Thoracic aorta (tissue), 2 donors: ENCODE measurements around the gene RNF113A. TPM values are rescaled to one million over a fixed set of nuclear protein-coding genes. Genes with fewer than 3 reads are reported as not detected.
"Not testable (repeated sequence)": the region's sequence is repeated elsewhere in the genome, so short reads cannot be mapped to it uniquely, and the experiment has no call there.

ENCODE experiments used
- ATAC-seq: fragments of 150-250 bp; one replicate; pipeline ENCODE4 v1.8.0; 2017; ENCODE audit warnings: low read depth; ENCODE audit not compliant: insufficient number of reproducible peaks, low FRiP score
- DNase-seq: peaks from one replicate; pipeline ENCODE4 v3.0.0-alpha.2; 2020; ENCODE audit warnings: low spot score
- H3K27ac ChIP-seq, 2 donors: fragments of 200-600 bp; sonication (generic); 1 replicate in 1 of 2; 2 replicates in 1 of 2; pipeline ENCODE4 v1.5.1; 2016; ENCODE audit warnings: mild to moderate bottlenecking in 2 of 2, moderate library complexity in 2 of 2
- H3K27me3 ChIP-seq: fragments of 200-600 bp; sonication (generic); replicated peaks from 2 replicates; pipeline ENCODE4 v1.6.0; 2016; ENCODE audit warnings: mild to moderate bottlenecking; ENCODE audit not compliant: insufficient read depth
- H3K36me3 ChIP-seq: fragments of 200-600 bp; sonication (generic); one replicate; pipeline ENCODE4 v1.5.1; 2016
- H3K4me1 ChIP-seq, 2 donors: fragments of 200-600 bp; sonication (generic); 1 replicate in 1 of 2; 2 replicates in 1 of 2; pipeline versions ENCODE4 v1.5.1 to v1.6.0; 2016; ENCODE audit warnings: low read depth in 2 of 2, mild to moderate bottlenecking in 1 of 2; ENCODE audit not compliant: control insufficient read depth in 1 of 2
- H3K4me3 ChIP-seq: fragments of 200-600 bp; sonication (generic); 2 replicates; pipeline ENCODE4 v1.5.1; 2016; ENCODE audit warnings: mild to moderate bottlenecking
- H3K9me3 ChIP-seq: fragments of 200-600 bp; sonication (generic); 2 replicates; pipeline ENCODE4 v1.5.1; 2016
- CTCF ChIP-seq: fragments of 200-600 bp; sonication (generic); IDR thresholded peaks from one replicate; pipeline ENCODE4 v1.5.1; 2019; ENCODE audit warnings: antibody characterized with exemption
- total RNA-seq, 2 donors: library from RNA; depleted of rRNA; stranded (reverse); fragments of >200 nt; gene quantifications; one replicate each; pipeline versions ENCODE4 v1.1.0 to v1.2.3, GENCODE V29; 2016

The RNF113A gene
- total RNA-seq, 2 donors from 2014 or later, result 6.1 to 13.8 TPM

DNA sequence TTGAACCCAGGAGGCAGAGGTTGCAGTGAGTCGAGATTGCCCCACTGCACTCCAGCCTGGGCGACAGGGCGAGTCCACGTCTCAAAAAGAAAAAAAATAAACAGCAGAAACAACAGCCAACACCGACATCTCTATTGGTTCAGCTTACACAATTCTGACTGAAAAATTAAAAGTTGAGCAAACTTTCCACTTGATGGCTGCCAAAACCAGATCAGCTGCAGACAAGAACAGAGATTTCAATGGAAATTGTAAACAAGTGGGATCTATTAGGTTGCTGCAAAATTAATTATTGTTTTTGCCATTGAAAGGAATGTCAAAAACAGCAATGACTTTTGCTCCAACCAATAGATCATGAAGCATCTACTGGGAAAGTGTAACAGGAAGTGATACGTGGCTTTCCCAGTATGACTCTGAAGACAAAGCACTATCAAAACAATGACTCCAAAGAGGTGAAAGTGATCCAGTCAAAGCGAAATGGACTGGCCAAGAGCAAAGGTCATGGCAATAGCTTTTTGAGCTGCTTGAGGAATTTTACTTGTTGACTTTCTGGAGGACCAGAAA lies 45.1 kb downstream of the RNF113A start:
- ATAC-seq (no peak), DNase-seq (no peak)
- H3K27ac ChIP-seq, result no peak overlapping the region

GRCh38 chrX:119824221-119824620 lies 47.3 kb downstream of the RNF113A start:
- not testable (repeated sequence) for ATAC-seq, H3K9me3 ChIP-seq, H3K36me3 ChIP-seq, H3K4me3 ChIP-seq, DNase-seq, H3K27me3 ChIP-seq, H3K4me1 ChIP-seq, H3K27ac ChIP-seq

More for the DNA sequence above, 45.1 kb downstream of the RNF113A start:
- no peaks in the 10 kb centered on the region for H3K4me1 ChIP-seq
- H3K9me3 ChIP-seq, result no peaks in the 10 kb centered on the region
- no peak for TF ChIP-seq CTCF
- no peaks in the 10 kb centered on the region for H3K27me3 ChIP-seq
- no peak overlapping the region for H3K4me3 ChIP-seq
- no peaks in the 10 kb centered on the region for H3K36me3 ChIP-seq

- not testable (repeated sequence) for H3K9me3 ChIP-seq, H3K4me3 ChIP-seq, H3K36me3 ChIP-seq, H3K27ac ChIP-seq, DNase-seq, ATAC-seq, H3K27me3 ChIP-seq, H3K4me1 ChIP-seq
Observed at GRCh38 chrX:119821703-119822102, 49.8 kb downstream of the RNF113A start.

Other genes starting within 250 kb of the RNF113A start
- 10 to 100 TPM in 1 of 2 donors, 1 to 10 TPM in 1; 9.3 to 25.5 TPM for gene SEPTIN6, start 178.6 kb downstream of the RNF113A start, total RNA-seq
- not detected for gene SOWAHD, start 113.1 kb downstream of the RNF113A start, total RNA-seq
- 1,000 to 10,000 TPM in 1 of 2 donors, 100 to 1,000 TPM in 1; 889 to 1,700 TPM for gene RPL39, start 80.1 kb downstream of the RNF113A start, total RNA-seq
- 1 to 10 TPM; 3.7 to 4.9 TPM for gene UPF3B, start 18.8 kb downstream of the RNF113A start, total RNA-seq
- gene NDUFA1, start 99 bp upstream of the RNF113A start, total RNA-seq, result 10 to 100 TPM; 30.5 to 41.1 TPM
- not detected for gene AKAP14, start 24.2 kb upstream of the RNF113A start, total RNA-seq
- 10 to 100 TPM in 1 of 2 donors, 1 to 10 TPM in 1; 5.8 to 13.0 TPM for gene NKAP, start 72.0 kb upstream of the RNF113A start, total RNA-seq
- not detected for gene RHOXF2B, start 206.0 kb upstream of the RNF113A start, total RNA-seq
- gene RHOXF1, start 244.2 kb upstream of the RNF113A start, total RNA-seq, result not detected